Body of pancreas (tissue), 4 donors: ENCODE data around the gene IL20RA.
"Not testable (repeated sequence)": the region's sequence is repeated elsewhere in the genome, so short reads cannot be mapped to it uniquely, and the experiment has no call there.

Source experiments
- POLR2A ChIP-seq, 3 donors: fragments of 450-650 bp; IDR thresholded peaks; one replicate each; pipeline ENCODE4 v1.6.1; 2016; ENCODE audit warnings: antibody characterized with exemption in 3 of 3, mild to moderate bottlenecking in 2 of 3
- TF ChIP-seq, protein P1 (sequence below), 7 experiments: fragments of 450-650 bp in 4 of 7; fragments of 200-600 bp in 3 of 7; sonication (generic) in 3 of 7; IDR thresholded peaks; one replicate each; pipeline ENCODE4 v1.5.1; 2016 to 2019; ENCODE audit warnings: antibody characterized with exemption in 7 of 7

DNA sequence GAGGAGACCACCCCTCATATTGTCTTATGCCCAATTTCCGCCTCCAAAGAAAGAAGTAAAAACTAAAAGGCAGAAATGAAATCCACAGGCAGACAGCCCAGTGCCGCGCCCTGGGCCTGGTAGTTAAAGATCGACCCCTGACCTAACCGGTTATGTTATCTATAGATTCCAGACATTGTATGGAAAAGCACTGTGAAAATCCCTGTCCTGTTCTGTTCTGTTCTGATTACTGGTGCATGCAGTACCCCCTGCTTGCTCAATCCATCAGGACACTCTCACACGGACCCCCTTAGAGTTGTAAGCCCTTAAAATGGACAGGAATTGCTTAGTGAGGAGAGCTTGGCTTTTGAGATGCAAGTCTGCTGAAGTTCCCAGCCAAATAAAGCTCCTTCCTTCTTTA is 84.8 kb downstream of the IL20RA start:
- TF ChIP-seq, protein P1, sequence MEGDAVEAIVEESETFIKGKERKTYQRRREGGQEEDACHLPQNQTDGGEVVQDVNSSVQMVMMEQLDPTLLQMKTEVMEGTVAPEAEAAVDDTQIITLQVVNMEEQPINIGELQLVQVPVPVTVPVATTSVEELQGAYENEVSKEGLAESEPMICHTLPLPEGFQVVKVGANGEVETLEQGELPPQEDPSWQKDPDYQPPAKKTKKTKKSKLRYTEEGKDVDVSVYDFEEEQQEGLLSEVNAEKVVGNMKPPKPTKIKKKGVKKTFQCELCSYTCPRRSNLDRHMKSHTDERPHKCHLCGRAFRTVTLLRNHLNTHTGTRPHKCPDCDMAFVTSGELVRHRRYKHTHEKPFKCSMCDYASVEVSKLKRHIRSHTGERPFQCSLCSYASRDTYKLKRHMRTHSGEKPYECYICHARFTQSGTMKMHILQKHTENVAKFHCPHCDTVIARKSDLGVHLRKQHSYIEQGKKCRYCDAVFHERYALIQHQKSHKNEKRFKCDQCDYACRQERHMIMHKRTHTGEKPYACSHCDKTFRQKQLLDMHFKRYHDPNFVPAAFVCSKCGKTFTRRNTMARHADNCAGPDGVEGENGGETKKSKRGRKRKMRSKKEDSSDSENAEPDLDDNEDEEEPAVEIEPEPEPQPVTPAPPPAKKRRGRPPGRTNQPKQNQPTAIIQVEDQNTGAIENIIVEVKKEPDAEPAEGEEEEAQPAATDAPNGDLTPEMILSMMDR (IDR thresholded peaks at IDR 0.05) = not testable (repeated sequence)
- not testable (repeated sequence) for TF ChIP-seq POLR2A (IDR thresholded peaks at IDR 0.05)
